Common myeloid progenitor, CD34-positive (primary cell): Measurements from ENCODE around the gene ORMDL1.

Experiments used
- CTCF ChIA-PET: fragments of 350-600 bp; sonication (Branson Sonifier 250); formaldehyde crosslinking; loops from one replicate; lab custom pipeline; 2021; ENCODE audit warnings: antibody characterized with exemption; lab: Charles Lee
- POLR2A ChIA-PET: fragments of 350-600 bp; sonication (Branson Sonifier 250); formaldehyde crosslinking; loops from one replicate; lab custom pipeline; 2021; ENCODE audit warnings: antibody characterized with exemption; lab: Charles Lee
- DNase-seq, 3 donors: peaks; one replicate each; pipeline versions ENCODE4 v3.0.0 to v3.0.0-alpha.2; 2013
- H3K27ac ChIP-seq, 2 experiments: 1 replicate in 1 of 2; 2 replicates in 1 of 2; pipeline ENCODE4 v1.7.0; 2013; ENCODE audit warnings: inconsistent platforms in 2 of 2, low read length in 2 of 2, mild to moderate bottlenecking in 2 of 2, low read depth in 1 of 2, moderate library complexity in 1 of 2; ENCODE audit not compliant: severe bottlenecking in 2 of 2, insufficient read depth in 1 of 2, poor library complexity in 1 of 2
- H3K27me3 ChIP-seq, 5 experiments: replicated peaks in 2 of 5; 1 replicate in 3 of 5; 2 replicates in 2 of 5; pipeline versions ENCODE4 v1.6.1 to v1.7.0; 2013; ENCODE audit warnings: low read length in 4 of 5, mild to moderate bottlenecking in 2 of 5, moderate library complexity in 2 of 5, inconsistent platforms in 1 of 5; ENCODE audit not compliant: insufficient read depth in 5 of 5, control insufficient read depth in 4 of 5
- H3K36me3 ChIP-seq, 4 experiments: 1 replicate in 2 of 4; 2 replicates in 2 of 4; pipeline versions ENCODE4 v1.6.1 to v1.7.0; 2013; ENCODE audit warnings: low read length in 3 of 4, control low read depth in 1 of 4, mild to moderate bottlenecking in 1 of 4; ENCODE audit not compliant: control insufficient read depth in 4 of 4, insufficient read depth in 4 of 4
- H3K4me1 ChIP-seq, 4 experiments: 1 replicate in 3 of 4; 2 replicates in 1 of 4; pipeline versions ENCODE4 v1.6.1 to v1.7.1; 2013; ENCODE audit warnings: low read length in 3 of 4, mild to moderate bottlenecking in 3 of 4, control low read depth in 1 of 4, inconsistent platforms in 1 of 4, moderate library complexity in 1 of 4; ENCODE audit not compliant: control insufficient read depth in 4 of 4, insufficient read depth in 4 of 4; ENCODE audit errors: control extremely low read depth in 1 of 4
- H3K4me3 ChIP-seq, 7 experiments: 1 replicate in 4 of 7; 2 replicates in 3 of 7; pipeline versions ENCODE4 v1.5.1 to v1.7.0; 2013; ENCODE audit warnings: mild to moderate bottlenecking in 7 of 7, low read length in 6 of 7, moderate library complexity in 6 of 7, inconsistent platforms in 2 of 7, low read depth in 2 of 7, control low read depth in 1 of 7; ENCODE audit not compliant: insufficient read depth in 4 of 7, control insufficient read depth in 1 of 7; ENCODE audit errors: extremely low read depth in 1 of 7
- H3K9me3 ChIP-seq, 5 experiments: 1 replicate in 4 of 5; 2 replicates in 1 of 5; pipeline versions ENCODE4 v1.6.1 to v1.7.1; 2013; ENCODE audit warnings: low read length in 4 of 5, mild to moderate bottlenecking in 2 of 5, inconsistent platforms in 1 of 5, low read depth in 1 of 5, moderate library complexity in 1 of 5; ENCODE audit not compliant: control insufficient read depth in 4 of 5, insufficient read depth in 2 of 5; ENCODE audit errors: control extremely low read depth in 1 of 5
- WGBS: methylation state at CpG from one replicate; pipeline ENCODE4 v1.1.5; 2013; ENCODE audit not compliant: insufficient coverage; 5-methylcytosine and 5-hydroxymethylcytosine counted together

Gene ORMDL1

DNA sequence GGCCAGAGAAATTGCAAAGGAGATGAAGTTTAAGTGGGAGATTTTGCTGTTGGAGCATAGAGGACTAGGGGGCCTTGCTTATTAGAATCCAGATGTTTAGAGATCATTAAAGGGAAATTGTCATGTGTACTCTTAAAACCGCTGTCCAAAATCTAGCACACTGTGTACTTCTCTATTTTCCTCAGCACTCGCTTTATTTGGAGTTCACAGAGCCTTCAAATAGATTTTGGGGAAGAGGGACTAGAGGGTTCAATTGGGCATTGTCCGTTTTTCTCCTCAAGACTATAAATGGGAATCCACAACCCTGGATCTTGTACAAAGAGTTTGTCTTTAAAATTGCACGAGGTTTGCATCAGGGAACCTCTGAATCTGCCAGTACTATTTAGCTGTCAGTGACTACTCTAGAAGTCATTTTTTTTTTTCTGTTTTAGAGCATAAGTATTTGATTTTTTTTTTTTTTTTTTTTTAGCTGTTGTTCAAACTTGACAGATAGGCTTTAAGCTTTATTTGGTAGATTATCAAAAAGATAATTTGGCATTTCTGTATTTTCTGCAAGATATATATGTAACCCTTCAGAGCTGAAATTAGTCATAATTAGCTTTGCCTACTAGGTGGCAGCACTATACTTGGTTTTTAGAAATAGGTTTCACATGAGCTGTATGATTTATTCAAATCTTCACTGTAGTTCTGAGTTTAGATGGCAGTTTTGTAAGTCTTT is 14.3 kb upstream of the ORMDL1 start:
- ChIA-PET CTCF (interaction anchor here (0.8 to 2.0 kb wide), 16 partner anchors 8 to 480 kb away, joined by 3 to 11 read pairs (median 4); no protein-coding TSS in a partner anchor), POLR2A (interaction anchor here (0.6 kb wide), 1 partner anchor 14 kb away, joined by 3 read pairs; the partner anchor contains the start of genes ORMDL1 and PMS1)
- no CpG with 5 or more reads among the region's 4 CpGs for WGBS
- Histone ChIP-seq H3K4me3 (no peak overlapping the region), H3K36me3 (peaks cover 12 to 57% (median 37%) of the 10 kb centered on the region in 4 experiments), H3K9me3 (no peaks in the 10 kb centered on the region), H3K27me3 (no peaks in the 10 kb centered on the region), H3K27ac (no peak overlapping the region), H3K4me1 (no peaks in the 10 kb centered on the region)
- DNase-seq: peak; percentile 40 to 72 (median 62)

DNA sequence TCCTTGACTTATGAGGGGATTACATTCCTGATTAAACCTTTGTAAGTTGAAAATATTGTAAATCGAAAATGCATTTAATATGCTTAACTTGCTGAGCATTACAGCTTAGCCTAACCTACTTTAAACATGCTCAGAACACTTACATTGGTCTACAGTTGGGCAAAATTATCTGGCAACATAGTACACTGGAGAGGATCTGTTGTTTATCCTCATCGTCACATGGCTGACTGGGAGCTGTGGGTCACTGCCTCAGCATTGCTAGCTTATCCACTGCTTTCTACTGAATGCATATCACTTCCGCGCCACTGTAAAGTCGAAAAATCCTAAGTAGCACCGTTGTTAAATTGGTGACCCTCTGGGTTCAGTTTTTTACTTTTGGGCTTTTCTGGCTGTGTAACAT is 13.8 kb upstream of the ORMDL1 start:
- DNase-seq: no peak
- Histone ChIP-seq H3K27ac (peak overlapping the region in 1 of 2 experiments; percentile 3), H3K4me1 (no peaks in the 10 kb centered on the region), H3K36me3 (peaks cover 15 to 59% (median 42%) of the 10 kb centered on the region in 4 experiments), H3K9me3 (no peaks in the 10 kb centered on the region), H3K4me3 (no peak overlapping the region), H3K27me3 (no peaks in the 10 kb centered on the region)
- 98% methylated on average over 5 of the region's 6 CpGs for WGBS
- CTCF ChIA-PET: interaction anchor here (0.9 to 2.0 kb wide), 6 partner anchors 8 to 325 kb away, joined by 3 to 8 read pairs (median 4); no protein-coding TSS in a partner anchor
- POLR2A ChIA-PET: no interaction called here

DNA sequence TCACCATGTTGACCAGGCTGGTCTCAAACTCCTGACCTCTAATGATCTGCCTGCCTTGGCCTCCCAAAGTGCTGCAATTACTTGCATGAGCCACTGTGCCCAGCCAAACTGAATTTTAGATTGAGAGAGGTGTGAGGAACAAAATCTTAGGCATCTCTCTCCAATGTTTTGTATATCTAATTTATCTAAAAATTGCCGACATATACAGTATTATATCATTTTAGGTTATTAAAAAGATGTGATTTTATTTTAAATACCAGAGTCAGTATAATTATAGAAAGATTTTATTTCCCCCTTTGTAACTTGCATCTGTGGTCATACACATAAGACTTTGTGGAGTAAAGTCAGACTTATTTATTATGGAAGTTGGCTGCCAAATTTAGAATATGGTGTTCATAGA is 10.2 kb upstream of the ORMDL1 start:
- H3K4me3 ChIP-seq: no peak overlapping the region
- POLR2A ChIA-PET: no interaction called here
- DNase-seq: no peak
- no peak overlapping the region for H3K27ac ChIP-seq
- no CpG with 5 or more reads among the region's 1 CpG for WGBS
- no peaks in the 10 kb centered on the region for H3K4me1 ChIP-seq
- CTCF ChIA-PET: interaction anchor here (1.5 to 1.8 kb wide), 2 partner anchors 8 to 134 kb away, joined by 4 read pairs; no protein-coding TSS in a partner anchor
- H3K27me3 ChIP-seq: no peaks in the 10 kb centered on the region
- no peaks in the 10 kb centered on the region for H3K9me3 ChIP-seq
- peaks cover 18 to 54% (median 36%) of the 10 kb centered on the region in 4 experiments for H3K36me3 ChIP-seq

DNA sequence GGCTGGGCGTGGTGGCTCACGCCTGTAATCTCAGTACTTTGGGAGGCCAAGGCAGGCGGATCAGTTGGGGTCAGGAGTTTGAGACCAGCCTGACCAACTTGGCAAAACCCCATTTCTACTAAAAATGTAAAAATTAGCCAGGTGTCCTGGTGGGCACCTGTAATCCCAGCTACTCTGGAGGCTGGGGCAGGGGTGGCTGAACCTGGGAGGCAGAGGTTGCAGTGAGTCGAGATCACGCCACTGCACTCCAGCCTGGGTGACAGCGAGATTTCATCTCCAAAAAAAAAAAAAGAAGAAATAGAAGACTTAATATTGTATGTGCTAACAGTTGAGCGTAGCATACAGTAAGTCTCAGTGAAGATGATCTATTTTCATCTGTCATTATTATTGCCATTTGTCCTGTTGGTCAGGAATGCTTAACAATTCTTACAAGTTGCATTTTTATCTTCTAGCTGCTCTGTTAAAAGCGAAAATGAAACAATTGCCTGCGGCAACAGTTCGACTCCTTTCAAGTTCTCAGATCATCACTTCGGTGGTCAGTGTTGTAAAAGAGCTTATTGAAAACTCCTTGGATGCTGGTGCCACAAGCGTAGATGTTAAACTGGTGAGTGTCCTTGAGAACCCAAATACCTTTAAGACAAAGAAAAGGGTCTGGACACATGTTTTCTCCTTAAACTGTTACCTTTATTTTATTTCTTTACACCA is 7.4 kb upstream of the ORMDL1 start:
- no peaks in the 10 kb centered on the region for H3K27me3 ChIP-seq
- ChIA-PET POLR2A (no interaction called here), CTCF (interaction anchor here (0.5 to 1.6 kb wide), 2 partner anchors 29 to 118 kb away, joined by 3 read pairs; no protein-coding TSS in a partner anchor)
- 94% methylated on average over 8 of the region's 12 CpGs for WGBS
- no peak for DNase-seq
- no peaks in the 10 kb centered on the region for H3K4me1 ChIP-seq
- H3K36me3 ChIP-seq: peaks cover 15 to 43% (median 27%) of the 10 kb centered on the region in 4 experiments
- no peak overlapping the region for H3K27ac ChIP-seq
- no peak overlapping the region for H3K4me3 ChIP-seq
- no peaks in the 10 kb centered on the region for H3K9me3 ChIP-seq

DNA sequence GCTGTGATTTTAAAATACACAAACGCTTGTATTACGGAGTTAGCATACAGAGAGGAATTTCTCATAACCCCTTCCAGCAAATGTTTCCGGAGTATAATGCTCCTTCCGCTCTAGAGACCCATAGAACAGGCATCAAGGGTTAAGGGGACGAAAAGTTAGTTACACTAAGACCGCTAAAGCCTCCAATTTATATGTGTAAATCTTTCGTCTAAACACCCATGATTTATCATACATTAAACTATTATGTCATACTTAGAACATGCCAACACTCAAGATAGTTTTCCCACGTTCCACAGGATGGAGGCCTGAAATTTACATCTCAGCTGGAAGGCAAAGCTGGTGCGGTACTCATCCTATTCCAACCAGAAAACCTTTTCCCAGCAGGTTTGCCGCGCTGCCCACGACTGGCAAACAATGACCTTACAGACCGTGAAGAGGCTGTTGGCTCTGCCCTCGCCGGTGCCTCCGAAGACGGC is 650 bp downstream of the ORMDL1 start:
- peak overlapping the region; percentile 73 to 98 (median 90) for H3K4me3 ChIP-seq
- peaks cover 12 to 25% (median 19%) of the 10 kb centered on the region in 4 experiments for H3K4me1 ChIP-seq
- ChIA-PET POLR2A (interaction anchor here (0.7 to 1.9 kb wide), 2 partner anchors 15 to 20 kb away, joined by 3 to 14 read pairs; partner anchors contain the start of gene OSGEPL1), CTCF (interaction anchor here (2.0 kb wide), 1 partner anchor 21 kb away, joined by 11 read pairs; the partner anchor contains the start of gene OSGEPL1)
- no peak for DNase-seq
- no peaks in the 10 kb centered on the region for H3K9me3 ChIP-seq
- H3K36me3 ChIP-seq: peaks cover 9 to 29% (median 19%) of the 10 kb centered on the region in 4 experiments
- peak overlapping the region; percentile 78 to 90 for H3K27ac ChIP-seq
- WGBS: 0% methylated on average over 14 of the region's 17 CpGs
- no peaks in the 10 kb centered on the region for H3K27me3 ChIP-seq

DNA sequence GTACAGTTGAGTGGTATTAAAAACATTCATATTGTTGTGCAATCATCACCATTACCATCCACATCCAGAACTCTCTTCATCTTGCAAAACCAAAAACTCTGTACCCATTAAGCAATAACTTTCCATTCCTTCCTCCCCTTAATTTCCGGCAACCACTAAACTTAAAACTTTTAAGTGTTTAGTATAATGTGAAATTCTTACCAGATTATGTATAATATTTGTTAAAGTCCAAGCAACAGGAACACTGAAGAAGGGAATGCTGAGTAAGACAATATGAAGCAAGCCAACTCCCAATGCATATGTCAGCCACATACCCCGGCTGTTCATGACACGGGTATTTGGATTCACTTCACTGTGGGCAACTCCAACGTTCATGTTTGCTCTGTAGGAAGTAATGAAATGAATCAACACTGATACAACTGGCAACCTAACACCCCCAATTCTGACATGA is 1.9 kb downstream of the ORMDL1 start:
- H3K4me3 ChIP-seq: peak overlapping the region in 3 of 7 experiments; percentile 84 to 98 (median 91)
- H3K27me3 ChIP-seq: no peaks in the 10 kb centered on the region
- peaks cover 14 to 32% (median 24%) of the 10 kb centered on the region in 4 experiments for H3K36me3 ChIP-seq
- peaks cover 12 to 25% (median 19%) of the 10 kb centered on the region in 4 experiments for H3K4me1 ChIP-seq
- POLR2A ChIA-PET: no interaction called here
- no peaks in the 10 kb centered on the region for H3K9me3 ChIP-seq
- WGBS: 80% methylated on average over 3 of the region's 4 CpGs
- peak overlapping the region in 1 of 2 experiments; percentile 90 for H3K27ac ChIP-seq
- no peak for DNase-seq
- CTCF ChIA-PET: interaction anchor here (1.5 to 3.4 kb wide), 2 partner anchors 19 to 108 kb away, joined by 3 to 24 read pairs; partner anchors contain the start of genes ANKAR and OSGEPL1
